ENCODE measurements around the gene MAPKAPK5.
A peak's percentile ranks its signal among the peaks of the same experiment; 100 is the strongest.
"Not testable (repeated sequence)": the region's sequence is repeated elsewhere in the genome, so short reads cannot be mapped to it uniquely, and the experiment has no call there.

Gene MAPKAPK5

DNA sequence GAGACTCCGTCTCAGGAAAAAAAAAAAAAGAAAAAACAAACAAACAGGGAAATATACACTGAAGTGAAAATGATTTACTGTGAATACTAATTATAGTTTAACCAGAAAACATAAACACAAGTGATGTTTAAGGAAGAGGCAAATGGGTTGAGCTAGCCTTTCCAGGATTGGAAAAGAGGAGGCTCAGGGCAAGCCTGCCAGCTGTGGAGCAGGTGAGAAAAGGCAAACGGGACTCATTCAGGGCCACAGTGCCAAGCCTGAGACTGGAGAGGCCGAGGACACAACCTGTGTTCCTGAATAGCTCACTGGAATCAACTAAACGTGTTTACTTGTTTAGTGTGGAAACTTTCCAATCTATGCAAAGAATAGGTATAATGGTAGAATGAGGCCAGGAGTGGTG, 35.7 kb upstream of the MAPKAPK5 start:
- TF ChIP-seq, protein P1, sequence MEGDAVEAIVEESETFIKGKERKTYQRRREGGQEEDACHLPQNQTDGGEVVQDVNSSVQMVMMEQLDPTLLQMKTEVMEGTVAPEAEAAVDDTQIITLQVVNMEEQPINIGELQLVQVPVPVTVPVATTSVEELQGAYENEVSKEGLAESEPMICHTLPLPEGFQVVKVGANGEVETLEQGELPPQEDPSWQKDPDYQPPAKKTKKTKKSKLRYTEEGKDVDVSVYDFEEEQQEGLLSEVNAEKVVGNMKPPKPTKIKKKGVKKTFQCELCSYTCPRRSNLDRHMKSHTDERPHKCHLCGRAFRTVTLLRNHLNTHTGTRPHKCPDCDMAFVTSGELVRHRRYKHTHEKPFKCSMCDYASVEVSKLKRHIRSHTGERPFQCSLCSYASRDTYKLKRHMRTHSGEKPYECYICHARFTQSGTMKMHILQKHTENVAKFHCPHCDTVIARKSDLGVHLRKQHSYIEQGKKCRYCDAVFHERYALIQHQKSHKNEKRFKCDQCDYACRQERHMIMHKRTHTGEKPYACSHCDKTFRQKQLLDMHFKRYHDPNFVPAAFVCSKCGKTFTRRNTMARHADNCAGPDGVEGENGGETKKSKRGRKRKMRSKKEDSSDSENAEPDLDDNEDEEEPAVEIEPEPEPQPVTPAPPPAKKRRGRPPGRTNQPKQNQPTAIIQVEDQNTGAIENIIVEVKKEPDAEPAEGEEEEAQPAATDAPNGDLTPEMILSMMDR (conservative IDR thresholded peaks at IDR 0.05; ENCODE audit: low read depth, low read length) = no peak
- no peak overlapping the region for H3K4me3 ChIP-seq (ENCODE audit: low read depth, low read length)
- DNase-seq (ENCODE audit: low read depth) = no peak

DNA sequence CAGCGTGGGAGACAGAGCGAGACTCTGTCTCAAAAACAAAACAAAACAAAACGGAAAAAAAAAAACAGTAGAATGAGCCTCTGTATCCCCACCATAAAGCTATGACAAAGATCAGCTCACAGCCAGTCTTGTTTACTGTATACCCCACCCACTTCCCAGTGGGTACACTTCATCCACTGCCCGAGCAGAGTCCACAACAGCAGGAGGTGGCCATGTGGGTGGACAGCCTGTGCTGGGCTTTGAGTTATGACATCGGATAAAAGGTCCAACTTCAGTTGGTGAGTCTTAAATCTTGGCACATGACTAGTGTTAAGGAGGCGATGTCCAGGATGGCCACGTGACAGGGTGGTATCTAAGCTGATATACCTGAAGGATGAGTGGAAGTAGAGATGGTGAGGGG, 34.8 kb upstream of the MAPKAPK5 start:
- no peak for DNase-seq (ENCODE audit: low read depth)
- TF ChIP-seq, protein P1 (conservative IDR thresholded peaks at IDR 0.05; ENCODE audit: low read depth, low read length) = no peak
- no peak overlapping the region for H3K4me3 ChIP-seq (ENCODE audit: low read depth, low read length)

DNA sequence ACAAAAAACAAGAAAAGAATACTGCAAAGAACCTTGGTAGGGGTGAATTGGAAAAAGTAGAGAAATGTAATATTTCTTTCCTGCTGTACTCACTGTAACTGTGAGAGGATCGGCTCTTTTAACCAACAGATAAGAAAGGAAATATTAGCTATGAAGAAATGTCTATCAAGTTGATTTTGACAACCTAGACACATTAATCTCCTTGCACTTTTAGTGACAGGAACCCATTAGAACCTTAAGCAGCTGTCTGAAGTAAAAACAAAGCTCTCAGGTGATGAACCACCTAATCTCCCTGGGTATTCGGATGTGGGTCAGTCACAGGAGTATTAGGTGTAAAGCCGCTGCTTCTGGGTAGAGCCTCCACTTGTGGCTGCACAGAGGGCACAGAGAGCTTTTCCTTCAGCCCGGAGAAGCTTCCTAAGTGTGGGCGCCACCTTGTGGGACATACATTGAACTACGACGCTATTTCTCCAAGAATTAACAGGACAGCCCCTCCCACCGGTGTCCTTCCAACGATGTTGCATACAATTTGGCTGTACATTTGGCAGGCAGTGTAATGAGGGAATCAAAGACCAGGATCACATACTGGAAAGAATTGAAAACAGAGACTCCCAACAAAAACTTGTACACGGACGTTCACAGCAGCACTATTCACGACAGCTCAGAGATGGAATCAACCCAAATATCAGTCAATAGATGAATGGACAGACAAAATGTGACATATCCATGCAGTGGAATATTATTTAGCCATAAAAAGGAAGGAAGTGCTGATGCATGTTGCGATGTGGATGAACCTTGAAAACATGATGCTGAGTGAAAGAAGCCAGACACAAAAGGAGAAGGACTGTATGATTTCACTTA, 28.9 kb upstream of the MAPKAPK5 start:
- TF ChIP-seq, protein P1 (conservative IDR thresholded peaks at IDR 0.05; ENCODE audit: low read depth, low read length) = peak; percentile 91
- DNase-seq (ENCODE audit: low read depth) = peak; percentile 93
- H3K4me3 ChIP-seq (ENCODE audit: low read depth, low read length) = no peak overlapping the region

DNA sequence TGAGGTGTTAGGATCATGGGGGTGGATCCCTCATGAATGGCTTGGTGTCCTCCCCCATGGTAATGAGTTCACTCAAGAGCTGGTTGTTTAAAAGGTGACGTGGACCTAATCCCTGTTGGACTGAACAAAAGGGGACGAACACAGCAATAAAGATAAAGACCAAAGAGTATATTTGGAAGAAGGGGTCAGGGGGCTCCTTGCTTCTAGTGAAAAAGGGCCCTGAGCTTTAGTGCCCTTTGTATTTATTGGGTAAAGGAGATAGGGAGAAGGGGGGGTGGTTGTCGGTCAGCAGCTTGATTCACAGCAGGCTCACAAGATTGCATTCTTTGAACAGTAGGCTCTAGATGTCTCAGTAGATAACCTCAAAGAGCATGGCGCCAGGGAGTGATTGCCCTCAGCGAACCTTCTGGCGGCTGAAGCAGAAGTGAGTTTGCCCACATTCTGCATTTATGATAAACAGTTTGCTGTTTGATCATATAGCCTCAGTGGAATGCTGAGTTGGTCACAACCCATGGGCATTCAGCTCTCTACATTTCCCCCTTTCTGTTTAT, 25.9 kb upstream of the MAPKAPK5 start:
- TF ChIP-seq, protein P1 (conservative IDR thresholded peaks at IDR 0.05; ENCODE audit: low read depth, low read length) = no peak
- DNase-seq (ENCODE audit: low read depth) = no peak
- no peak overlapping the region for H3K4me3 ChIP-seq (ENCODE audit: low read depth, low read length)

DNA sequence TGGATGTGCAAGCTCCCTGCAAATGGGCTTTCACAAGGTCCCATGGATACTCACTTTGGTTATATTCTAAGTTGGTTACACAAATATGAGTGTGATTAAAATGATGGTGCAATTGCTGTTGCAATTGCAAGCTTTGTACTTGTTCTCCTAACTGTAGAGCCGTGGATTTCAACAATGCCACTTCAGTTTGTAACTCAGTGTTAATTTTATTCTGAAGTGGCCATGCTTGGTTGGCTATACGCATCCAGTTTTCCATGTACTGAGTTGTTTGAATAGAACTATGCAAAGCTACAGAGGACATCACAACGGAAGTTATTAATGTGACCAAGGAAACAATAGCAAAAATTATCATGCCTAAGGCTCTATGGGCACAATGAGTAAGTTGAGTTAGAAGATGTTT, 25.1 kb upstream of the MAPKAPK5 start:
- not testable (repeated sequence) for H3K4me3 ChIP-seq (ENCODE audit: low read depth, low read length); DNase-seq (ENCODE audit: low read depth)

DNA sequence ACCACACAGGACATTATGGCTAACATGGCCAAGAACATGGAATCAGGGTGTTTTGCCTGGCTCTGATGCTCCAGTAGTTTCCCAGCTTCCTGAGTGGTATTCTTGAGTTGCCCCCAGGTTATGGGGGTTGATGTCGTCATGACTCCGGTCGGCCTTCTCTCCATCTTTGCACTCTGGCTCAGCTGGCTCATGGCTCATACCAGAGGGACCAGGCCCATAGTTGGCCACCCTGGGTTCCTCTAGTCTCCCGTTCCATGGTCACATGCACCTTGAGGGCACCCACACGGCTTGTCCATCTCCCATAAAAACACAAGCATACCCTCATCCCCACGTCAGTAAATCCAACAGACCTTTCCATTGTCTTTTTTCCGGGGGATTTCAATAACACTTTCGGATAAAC, 23.7 kb upstream of the MAPKAPK5 start:
- DNase-seq (ENCODE audit: low read depth) = no peak
- H3K4me3 ChIP-seq (ENCODE audit: low read depth, low read length) = no peak overlapping the region
- TF ChIP-seq, protein P1 (conservative IDR thresholded peaks at IDR 0.05; ENCODE audit: low read depth, low read length) = no peak

DNA sequence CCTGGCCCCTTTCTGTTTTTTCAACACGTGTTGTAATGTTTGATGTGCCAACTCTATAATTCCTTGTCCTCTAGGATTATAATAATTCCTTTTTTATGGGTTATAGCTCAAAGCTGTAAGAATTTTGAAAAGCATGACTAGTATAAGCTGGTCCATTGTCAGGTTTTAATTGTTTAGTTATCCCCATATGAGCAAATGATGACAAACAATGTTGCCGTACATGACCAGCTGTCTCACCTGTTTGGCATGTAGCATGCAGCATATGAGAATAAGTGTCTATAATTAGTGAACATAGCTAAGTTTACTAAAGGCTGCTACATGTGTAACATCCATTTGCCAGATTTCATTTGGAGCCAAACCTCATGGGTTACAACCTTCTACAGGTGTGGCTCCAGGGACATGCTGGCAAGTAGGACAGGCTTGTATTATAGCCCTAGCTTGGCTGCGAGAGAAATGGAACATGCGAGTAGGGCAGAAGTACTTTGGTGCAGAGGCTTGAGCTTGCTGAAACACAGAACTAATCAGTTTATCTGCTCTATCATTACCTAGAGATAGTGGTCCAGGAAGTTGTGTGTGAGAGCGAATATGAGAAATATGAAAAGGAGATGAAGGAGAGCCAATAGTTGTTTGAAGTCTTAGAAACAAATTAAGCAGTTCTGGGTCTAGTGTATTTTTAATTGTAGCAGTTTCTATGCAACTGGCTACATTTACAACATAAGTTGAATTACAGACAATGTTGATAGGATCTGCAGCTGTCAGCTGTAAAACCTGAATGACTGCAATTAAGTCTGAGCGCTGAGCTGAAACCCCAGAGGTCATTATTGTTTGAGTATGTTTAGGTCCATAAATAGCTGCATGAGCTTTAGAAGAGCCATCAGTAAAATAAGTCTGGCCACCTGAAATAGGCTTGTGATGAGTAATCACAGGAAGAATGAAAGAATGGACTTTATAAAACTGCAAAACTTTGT, 22.6 kb upstream of the MAPKAPK5 start:
- DNase-seq (ENCODE audit: low read depth) = no peak
- TF ChIP-seq, protein P1 (conservative IDR thresholded peaks at IDR 0.05; ENCODE audit: low read depth, low read length) = no peak
- H3K4me3 ChIP-seq (ENCODE audit: low read depth, low read length) = no peak overlapping the region

DNA sequence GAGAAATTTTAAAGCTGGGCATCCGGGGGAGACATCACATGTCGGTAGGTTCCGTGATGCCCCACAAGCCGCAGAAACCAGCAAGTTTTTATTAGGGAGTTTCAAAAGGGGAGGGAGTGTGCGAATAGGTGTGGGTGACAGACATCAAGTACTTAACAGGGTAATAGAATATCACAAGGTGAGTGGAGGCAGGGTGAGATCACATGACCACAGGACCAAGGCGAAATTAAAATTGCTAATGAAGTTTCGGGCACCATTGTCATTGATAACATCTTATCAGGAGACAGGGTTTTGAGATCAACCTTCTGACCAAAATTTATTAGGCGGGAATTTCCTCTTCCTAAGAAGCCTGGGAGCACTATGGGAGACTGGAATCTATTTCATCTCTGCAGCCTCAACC, 21.2 kb upstream of the MAPKAPK5 start:
- not testable (repeated sequence) for H3K4me3 ChIP-seq (ENCODE audit: low read depth, low read length); DNase-seq (ENCODE audit: low read depth)

Measured in choroid plexus epithelial cell (primary cell).